Aorta (tissue), 5 donors: ENCODE data around the gene FOXR1. TPM values are rescaled to one million over a fixed set of nuclear protein-coding genes. Genes with fewer than 3 reads are reported as not detected.

Experiments
- ATAC-seq: fragments of 200-7000 bp; cut with Tn5 transposase; one replicate; pipeline ENCODE4 v1.9.1; 2022; ENCODE audit warnings: moderate library complexity; ENCODE audit not compliant: low FRiP score
- DNase-seq, 2 donors: peaks; one replicate each; pipeline ENCODE4 v3.0.0-alpha.2; 2020
- H3K27ac ChIP-seq, 2 donors: one replicate each; pipeline ENCODE4 v1.5.1; 2013; ENCODE audit warnings: low read length in 2 of 2, mild to moderate bottlenecking in 2 of 2, moderate library complexity in 2 of 2, control low read depth in 1 of 2, inconsistent platforms in 1 of 2, low read depth in 1 of 2
- H3K27me3 ChIP-seq, 2 donors: one replicate each; pipeline ENCODE4 v1.6.1; 2013; ENCODE audit warnings: control low read depth in 1 of 2, low read length in 1 of 2, mild to moderate bottlenecking in 1 of 2, moderate library complexity in 1 of 2; ENCODE audit not compliant: insufficient read depth in 2 of 2, control insufficient read depth in 1 of 2
- H3K36me3 ChIP-seq, 2 donors: one replicate each; pipeline ENCODE4 v1.6.1; 2013; ENCODE audit warnings: control low read depth in 1 of 2, low read length in 1 of 2, mild to moderate bottlenecking in 1 of 2; ENCODE audit not compliant: insufficient read depth in 2 of 2, control insufficient read depth in 1 of 2
- H3K4me1 ChIP-seq, 2 donors: one replicate each; pipeline ENCODE4 v1.6.1; 2013; ENCODE audit warnings: low read length in 2 of 2, control low read depth in 1 of 2, mild to moderate bottlenecking in 1 of 2, moderate library complexity in 1 of 2; ENCODE audit not compliant: insufficient read depth in 2 of 2, control insufficient read depth in 1 of 2
- H3K4me3 ChIP-seq, 2 donors: one replicate each; pipeline ENCODE4 v1.5.1; 2013; ENCODE audit warnings: low read length in 2 of 2, control low read depth in 1 of 2, mild to moderate bottlenecking in 1 of 2
- H3K9me3 ChIP-seq: one replicate; pipeline ENCODE4 v1.6.1; 2013; ENCODE audit warnings: mild to moderate bottlenecking, low read length; ENCODE audit not compliant: control insufficient read depth
- WGBS, 2 donors: extraction: QIAGEN DNeasy Blood & Tissue Kit; methylation state at CpG; one replicate each; pipeline ENCODE4 v1.1.7; 2013; 5-methylcytosine and 5-hydroxymethylcytosine counted together
- intact Hi-C, 2 donors: fragments of 100-400 bp; cut with DNase I; formaldehyde crosslinking; loops; one replicate each; pipeline versions ENCODE4 v1.14.2 to v1.15.0; 2022
- polyA plus RNA-seq, 2 donors: library from polyadenylated mRNA; stranded (reverse); fragments of 200-250 nt; gene quantifications; one replicate each; pipeline ENCODE4 v1.2.3, GENCODE V29; 2013
- total RNA-seq, 2 donors: library from RNA; stranded (reverse); fragmentation: NEBNext Ultra II Directional; extraction: Animal tissue kit (Norgen Biotek cat#: 25700); gene quantifications; one replicate each; pipeline ENCODE4 v1.2.1, GENCODE V29; 2021
- donor health status: healthy with polysubstance abuse.
- donor health status: Bipolar disorder and iron deficiency.
- donor health status: DM: no; HTN: no; CAD: no.
- donor health status: DM: no; HTN: no; CAD: no.
- donor health status: DM: yes; HTN: yes; CAD: no.

FOXR1 gene
- total and polyA plus RNA-seq, 4 donors, result not detected

DNA sequence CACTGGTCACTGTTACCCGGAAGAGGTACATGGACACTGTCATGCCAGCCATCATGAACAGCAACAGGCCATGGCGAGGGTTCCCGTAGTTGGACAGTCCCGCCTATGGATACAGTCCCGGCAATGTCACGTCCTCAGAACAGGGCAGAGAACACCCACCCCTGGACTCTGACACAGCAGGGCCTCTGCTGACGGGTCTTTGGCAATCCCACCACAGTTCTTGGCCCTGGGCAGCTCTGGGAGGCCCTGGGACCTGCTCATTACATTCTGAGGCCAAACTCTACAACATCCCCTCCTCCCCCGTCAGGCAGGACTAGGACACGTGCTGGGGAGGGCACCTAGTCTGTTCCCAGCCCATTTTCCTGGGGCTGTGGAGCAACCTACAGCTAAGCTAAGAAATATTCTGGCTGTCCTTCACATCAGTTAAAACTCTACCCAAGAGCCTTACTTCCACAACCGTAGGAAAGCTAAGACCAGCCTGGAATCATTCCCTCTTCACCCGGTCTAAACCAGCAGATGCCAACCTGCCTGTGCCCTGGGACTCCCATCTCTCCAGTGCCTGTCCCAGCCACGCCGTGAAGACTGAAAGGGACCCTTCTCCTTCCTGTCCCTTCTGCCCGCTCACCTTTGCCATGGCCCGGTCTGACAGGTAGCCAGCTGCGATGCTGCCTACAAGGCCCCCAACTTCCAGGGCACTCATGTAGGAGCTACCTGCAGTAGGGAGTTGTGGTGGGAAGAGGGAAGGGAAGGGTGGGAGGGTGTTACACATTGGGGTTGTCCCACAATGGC, 54.6 kb downstream of the FOXR1 start:
- Histone ChIP-seq H3K9me3 (no peaks in the 10 kb centered on the region), H3K27ac (no peak overlapping the region), H3K36me3 (no peaks in the 10 kb centered on the region), H3K4me3 (no peak overlapping the region), H3K4me1 (no peaks in the 10 kb centered on the region), H3K27me3 (no peaks in the 10 kb centered on the region)
- intact Hi-C loops, result loop anchor here in 1 of 2 donors (5.0 kb wide), 1 partner anchor 41 kb away; the partner anchor contains the start of gene VPS11
- 65 to 66% methylated on average over 16 of the region's 16 CpGs for WGBS, 2 donors
- ATAC-seq (no peak), DNase-seq (no peak)

DNA sequence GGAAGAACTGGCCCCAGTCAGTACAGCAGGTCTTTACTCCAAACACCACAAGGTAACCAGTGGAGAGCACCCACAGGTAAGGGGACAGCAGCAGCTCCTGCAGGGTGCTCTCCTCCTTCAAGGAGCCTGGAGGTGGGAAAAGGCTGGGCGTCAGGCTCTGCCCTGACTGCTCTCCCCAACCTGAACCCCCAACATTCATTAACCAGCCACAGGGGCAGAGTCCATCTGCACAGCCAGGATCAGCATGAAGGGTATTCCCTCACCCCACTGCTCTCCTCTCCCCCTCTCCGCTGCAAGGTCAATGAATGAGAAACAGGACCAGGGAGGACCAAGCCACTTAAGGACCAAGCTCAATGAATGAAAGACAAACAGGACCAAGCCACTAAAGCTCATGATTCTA, 55.4 kb downstream of the FOXR1 start:
- ATAC-seq (no peak), DNase-seq (no peak)
- intact Hi-C loops, result loop anchor here in 1 of 2 donors (5.0 kb wide), 1 partner anchor 40 kb away; the partner anchor contains the start of gene VPS11
- 91 to 95% methylated on average over 2 of the region's 2 CpGs for WGBS, 2 donors
- Histone ChIP-seq H3K27me3 (no peaks in the 10 kb centered on the region), H3K36me3 (no peaks in the 10 kb centered on the region), H3K9me3 (no peaks in the 10 kb centered on the region), H3K4me1 (no peaks in the 10 kb centered on the region), H3K27ac (no peak overlapping the region), H3K4me3 (no peak overlapping the region)

DNA sequence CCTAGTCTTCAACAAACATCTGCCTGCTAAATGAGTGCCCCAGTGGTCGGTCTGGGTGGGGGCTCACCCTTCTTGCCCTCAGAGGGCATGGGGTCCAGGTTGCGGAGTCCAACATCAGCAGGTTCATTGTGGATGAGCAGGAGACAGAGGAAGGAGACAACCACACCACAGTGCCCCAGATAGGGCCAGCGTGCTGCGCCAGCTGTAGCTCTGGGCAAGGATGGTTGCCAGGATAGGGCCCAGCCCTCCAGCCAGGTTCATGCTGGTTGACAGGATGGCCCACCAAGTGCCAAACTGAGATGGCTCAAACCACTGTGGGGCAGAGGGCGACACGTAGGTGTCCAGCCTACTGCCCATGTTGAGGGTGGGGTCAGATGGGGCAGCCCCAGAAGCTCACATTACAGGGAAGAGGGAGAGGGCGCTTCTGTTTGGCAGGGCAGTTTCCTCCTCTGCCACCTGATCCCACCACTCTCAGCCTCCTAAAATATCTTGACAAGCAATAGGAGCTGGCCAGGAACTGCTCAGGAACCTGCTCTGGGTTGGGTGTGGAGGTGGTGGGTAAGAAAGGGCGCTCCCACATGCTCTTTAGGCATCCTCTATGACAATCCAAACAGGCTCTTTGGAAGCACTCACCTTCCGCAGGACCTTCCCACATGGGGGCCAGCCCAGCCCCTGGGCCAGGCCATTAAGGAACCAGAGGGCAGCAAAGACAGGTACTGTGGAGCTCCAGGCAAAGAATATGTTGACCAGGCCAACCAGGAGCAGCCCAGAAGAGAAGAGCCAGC, 56.2 kb downstream of the FOXR1 start:
- intact Hi-C loops, result loop anchor here in 1 of 2 donors (5.0 kb wide), 1 partner anchor 40 kb away; the partner anchor contains the start of gene VPS11
- no peaks in the 10 kb centered on the region for H3K4me1 ChIP-seq
- no peak for ATAC-seq
- 93 to 95% methylated on average over 9 of the region's 9 CpGs for WGBS, 2 donors
- H3K9me3 ChIP-seq, result no peaks in the 10 kb centered on the region
- no peak for DNase-seq
- no peaks in the 10 kb centered on the region for H3K27me3 ChIP-seq
- no peaks in the 10 kb centered on the region for H3K36me3 ChIP-seq
- H3K4me3 ChIP-seq, result no peak overlapping the region
- no peak overlapping the region for H3K27ac ChIP-seq

DNA sequence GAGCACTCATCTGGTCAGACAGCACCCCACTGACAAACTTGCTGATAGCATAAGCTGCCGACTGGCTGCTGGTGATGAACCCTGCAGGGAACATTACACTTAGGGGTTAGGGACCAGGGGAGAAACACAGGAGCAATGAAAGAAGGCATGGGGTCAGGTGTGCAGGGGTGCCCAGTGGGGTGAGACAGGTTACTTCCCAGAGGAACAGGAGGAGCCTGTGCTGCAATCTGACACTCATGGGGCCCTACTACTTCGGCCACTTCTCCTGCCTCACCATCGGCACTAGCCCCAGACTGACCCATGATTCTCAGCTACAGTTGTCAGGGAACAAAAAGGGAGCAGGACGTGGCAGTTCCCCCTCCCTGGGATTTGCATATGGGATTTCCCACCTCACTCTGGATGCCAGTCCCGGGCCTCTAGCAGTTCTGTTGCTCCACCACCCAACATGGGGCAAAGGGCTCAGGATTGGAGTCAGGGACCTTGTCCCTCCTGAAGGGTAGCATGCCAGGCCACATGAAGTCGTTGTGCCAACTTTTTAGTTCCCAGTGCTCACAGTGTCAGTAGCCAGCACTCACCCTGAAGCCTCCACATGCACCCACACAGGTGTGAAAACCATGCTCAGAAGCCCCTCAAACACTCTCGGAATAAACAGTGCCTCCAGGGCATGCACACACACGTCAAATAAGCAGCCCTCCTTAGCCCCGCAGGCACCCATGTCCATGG, 56.9 kb downstream of the FOXR1 start:
- no peaks in the 10 kb centered on the region for H3K4me1 ChIP-seq
- H3K36me3 ChIP-seq, result no peaks in the 10 kb centered on the region
- no peak overlapping the region for H3K27ac ChIP-seq
- no peaks in the 10 kb centered on the region for H3K9me3 ChIP-seq
- H3K27me3 ChIP-seq, result no peaks in the 10 kb centered on the region
- intact Hi-C loops, result loop anchor here in 1 of 2 donors (5.0 kb wide), 1 partner anchor 39 kb away; the partner anchor contains the start of gene VPS11
- WGBS, 2 donors, result 84% methylated on average over 9 of the region's 9 CpGs
- DNase-seq (no peak), ATAC-seq (no peak)
- H3K4me3 ChIP-seq, result no peak overlapping the region

DNA sequence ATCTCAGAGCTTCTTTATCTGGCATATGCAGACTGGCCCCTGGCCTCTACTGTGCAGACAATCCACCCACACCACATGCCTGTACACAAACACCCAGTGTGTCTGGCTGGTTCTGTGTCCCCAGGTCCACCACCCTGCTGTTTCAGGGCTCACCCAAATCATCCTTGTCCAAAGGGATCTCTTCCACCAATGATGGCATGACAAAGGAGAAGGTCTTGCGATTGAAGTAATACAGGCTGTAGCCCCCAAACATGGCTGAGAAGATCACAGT, 57.4 kb downstream of the FOXR1 start:
- no peak overlapping the region for H3K27ac ChIP-seq

DNA sequence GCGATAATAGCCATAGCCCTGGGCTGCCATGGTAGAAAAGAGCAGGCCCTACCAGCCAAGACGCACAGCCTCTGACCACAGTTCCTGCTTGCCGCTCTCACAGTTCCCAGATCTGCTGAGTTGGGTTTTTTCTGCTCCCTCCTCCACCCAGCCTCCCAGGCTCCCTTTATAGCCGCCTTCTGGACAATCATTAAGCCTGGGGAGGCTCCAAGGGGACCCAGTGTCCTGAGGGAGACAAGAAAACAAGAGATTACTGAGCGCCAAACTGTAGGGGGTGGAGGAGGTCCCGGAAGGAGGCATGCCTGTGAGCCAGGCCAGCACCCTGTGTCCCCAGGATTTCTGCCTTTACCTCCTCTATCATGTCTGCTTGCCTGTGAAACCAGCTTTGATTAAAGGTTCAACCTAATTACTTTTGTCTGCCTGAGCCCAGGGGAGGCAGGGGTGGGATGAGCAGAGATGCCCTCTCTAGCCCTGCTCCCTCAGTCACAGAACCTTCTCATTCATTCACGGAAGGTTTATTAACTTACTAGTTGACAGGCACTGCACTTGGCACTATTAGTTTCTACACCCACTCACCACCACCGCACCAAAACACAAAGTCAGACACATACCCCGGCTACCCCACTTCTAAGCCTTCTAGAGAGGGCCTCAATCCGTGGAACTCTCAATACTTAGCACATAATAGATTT, 57.9 kb downstream of the FOXR1 start:
- Histone ChIP-seq H3K36me3 (no peaks in the 10 kb centered on the region), H3K4me1 (no peaks in the 10 kb centered on the region), H3K27me3 (no peaks in the 10 kb centered on the region), H3K4me3 (no peak overlapping the region), H3K27ac (peak overlapping the region in 1 of 2 donors; percentile 14), H3K9me3 (no peaks in the 10 kb centered on the region)
- WGBS, 2 donors, result 68 to 78% methylated on average over 10 of the region's 10 CpGs
- intact Hi-C loops, result loop anchor here in 1 of 2 donors (5.0 kb wide), 1 partner anchor 38 kb away; the partner anchor contains the start of gene VPS11
- DNase-seq, result peak; percentile 45 to 60
- no peak for ATAC-seq

More for the DNA sequence above, 57.4 kb downstream of the FOXR1 start:
- 98 to 100% methylated on average over 1 of the region's 1 CpG for WGBS, 2 donors
- Histone ChIP-seq H3K4me3 (no peak overlapping the region), H3K36me3 (no peaks in the 10 kb centered on the region), H3K9me3 (no peaks in the 10 kb centered on the region), H3K4me1 (no peaks in the 10 kb centered on the region), H3K27me3 (no peaks in the 10 kb centered on the region)
- DNase-seq (no peak), ATAC-seq (no peak)
- intact Hi-C loops, result loop anchor here in 1 of 2 donors (5.0 kb wide), 1 partner anchor 38 kb away; the partner anchor contains the start of gene VPS11

DNA sequence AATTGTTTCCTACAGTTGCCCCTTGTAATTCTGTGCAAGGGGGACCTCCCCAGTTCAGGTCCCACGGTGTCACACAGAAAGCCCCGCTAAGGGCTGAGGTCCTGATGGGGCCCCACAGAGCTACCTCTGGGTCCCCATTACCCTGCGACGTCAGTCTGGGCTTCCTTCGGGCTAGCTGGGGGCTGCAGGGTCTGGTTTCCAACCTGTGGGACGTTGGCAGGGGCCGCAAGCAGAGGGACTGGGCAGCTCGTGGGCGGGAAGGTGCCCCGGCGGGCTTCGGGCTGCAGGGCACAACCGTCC, 58.4 kb downstream of the FOXR1 start:
- Histone ChIP-seq H3K4me1 (no peaks in the 10 kb centered on the region), H3K4me3 (peak overlapping the region; percentile 32 to 86), H3K36me3 (no peaks in the 10 kb centered on the region), H3K9me3 (no peaks in the 10 kb centered on the region), H3K27ac (peak overlapping the region in 1 of 2 donors; percentile 14), H3K27me3 (no peaks in the 10 kb centered on the region)
- no peak for DNase-seq
- intact Hi-C loops, result no loop called here
- no peak for ATAC-seq
- 7 to 11% methylated on average over 13 of the region's 13 CpGs for WGBS, 2 donors

DNA sequence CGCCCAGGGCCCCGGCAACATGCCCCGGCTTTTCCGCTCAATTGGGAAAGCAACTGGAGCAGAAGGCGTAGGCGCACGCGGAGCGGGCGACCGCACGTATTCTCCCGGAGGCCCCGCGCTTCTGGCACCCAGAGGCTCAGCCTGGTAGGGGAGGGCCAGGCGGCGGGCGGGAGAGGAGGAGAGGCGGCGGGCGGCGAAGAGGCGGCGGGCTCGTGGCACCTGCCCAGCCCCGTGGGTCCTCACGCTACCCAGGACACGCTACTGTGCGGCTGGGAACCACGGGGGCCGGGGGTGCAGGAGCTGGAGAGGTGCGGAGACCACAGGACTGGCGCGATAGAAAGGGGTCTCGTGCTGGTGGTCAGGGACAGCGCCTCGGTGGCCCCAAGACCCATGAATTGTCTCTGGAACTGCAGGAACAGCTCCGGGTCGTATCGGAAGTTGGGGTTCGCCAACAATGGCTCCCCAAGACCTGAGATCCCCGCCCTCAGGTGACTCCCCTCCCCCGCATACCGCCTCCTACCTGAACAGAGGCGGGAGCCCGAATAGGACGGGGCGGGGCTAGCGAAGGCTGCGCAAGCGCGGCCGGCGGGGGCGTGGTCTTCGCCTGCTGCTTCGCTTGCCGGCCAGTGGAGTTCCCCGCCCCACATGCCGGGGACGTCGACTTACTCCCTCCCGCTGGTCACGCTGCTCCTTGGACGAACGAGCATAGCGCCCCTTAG, 58.9 kb downstream of the FOXR1 start, which contains the start of gene SLC37A4:
Gene SLC37A4 (minus strand): TSS at position 549 of the 719 bp plus-strand sequence.
- peak; percentile 99 for DNase-seq
- H3K27me3 ChIP-seq, result no peaks in the 10 kb centered on the region
- ATAC-seq, result peak; percentile 97
- H3K4me1 ChIP-seq, result no peaks in the 10 kb centered on the region
- intact Hi-C loops, result no loop called here
- 0 to 1% methylated on average over 60 to 67 of the region's 67 CpGs for WGBS, 2 donors
- H3K9me3 ChIP-seq, result no peaks in the 10 kb centered on the region
- H3K36me3 ChIP-seq, result no peaks in the 10 kb centered on the region
- H3K4me3 ChIP-seq, result peak within 1 kb of the TSS; percentile 32 to 86
- peak within 1 kb of the TSS in 1 of 2 donors; percentile 61 for H3K27ac ChIP-seq
